Right ventricle myocardium inferior (tissue), 1 donor: ENCODE results near the gene ACTR1A. TPM values are rescaled to one million over a fixed set of nuclear protein-coding genes. Genes with fewer than 3 reads are reported as not detected.
"Not testable (repeated sequence)": the region's sequence is repeated elsewhere in the genome, so short reads cannot be mapped to it uniquely, and the experiment has no call there.

Experiments
- ATAC-seq: fragments of 200-7000 bp; cut with Tn5 transposase; one replicate; pipeline ENCODE4 v1.9.1; 2020; ENCODE audit warnings: mild to moderate bottlenecking, moderate library complexity
- DNase-seq: peaks from one replicate; pipeline ENCODE4 v3.0.0; 2021; ENCODE audit errors: missing footprints
- intact Hi-C: fragments of 100-400 bp; cut with DNase I; formaldehyde crosslinking; loops from one replicate; pipeline ENCODE4 v1.11.0; 2022
- long read RNA-seq: library from polyadenylated mRNA; unstranded; transcript quantifications from one replicate; pipeline ENCODE4 v2.0.0, GENCODE V29; 2021
- total RNA-seq: library from RNA; stranded (reverse); fragmentation: NEBNext Ultra II Directional; extraction: Animal tissue kit (Norgen Biotek cat#: 25700); gene quantifications from one replicate; pipeline ENCODE4 v1.2.1, GENCODE V29; 2021
- donor health status: DM: no; HTN: yes; CAD: no; lungs with severe emphysema.

The ACTR1A gene
- 101 TPM for total RNA-seq
- long read RNA-seq, transcript ACTR1A-201 (11 exons, 2,829 nt): major isoform, 90 of 110 reads
- long read RNA-seq, partial matches to known transcripts: 11 of 110 reads
- long read RNA-seq, other reads (novel, unspliced or antisense): 6 of 110 reads

DNA sequence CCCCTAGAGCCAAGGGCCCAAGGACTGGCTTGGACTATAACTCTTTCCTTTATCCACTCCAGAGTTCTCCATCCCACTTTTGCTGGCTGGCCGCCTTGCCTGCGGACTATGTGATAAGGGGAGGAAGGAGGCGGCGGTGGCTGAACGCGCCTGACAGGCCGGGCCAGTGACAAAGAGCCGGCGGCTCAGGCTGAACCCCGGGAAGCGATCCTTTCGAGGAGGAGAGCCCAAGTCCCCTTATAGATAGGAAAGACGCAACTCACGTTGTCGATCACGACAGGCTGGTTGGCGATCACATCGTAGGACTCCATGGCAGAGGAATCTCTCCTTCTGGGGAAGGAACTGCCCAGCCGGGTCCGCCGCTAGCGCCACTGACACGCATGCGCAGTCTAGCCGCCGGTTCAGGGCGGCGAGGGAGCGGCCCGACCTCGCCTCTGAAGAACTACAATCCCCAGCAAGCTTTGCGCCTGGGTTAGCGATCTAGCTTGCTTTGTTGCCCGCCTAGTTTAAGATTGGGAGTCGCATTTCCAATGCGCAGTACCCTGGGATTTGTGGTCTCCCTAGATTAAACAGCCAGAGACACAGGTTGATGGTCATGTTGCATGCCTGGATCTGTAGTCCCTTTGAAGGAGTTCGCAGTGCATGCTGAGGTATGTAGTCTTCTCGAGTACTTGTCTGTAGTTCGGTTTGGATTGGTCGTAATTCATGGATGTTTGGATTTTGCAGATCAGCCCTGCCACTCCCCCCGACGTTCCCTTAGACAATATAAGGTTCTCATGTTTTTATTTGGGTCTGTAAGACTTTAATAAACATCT is at the start of gene ACTR1A:
Gene ACTR1A (minus strand): TSS at position 376 of the 815 bp plus-strand sequence. CDS start 65 bp downstream, at position 311.
- peak; percentile 84 for ATAC-seq
- peak; percentile 97 for DNase-seq
- intact Hi-C loops: loop anchor here (2.0 to 5.0 kb wide), 5 partner anchors 40 to 140 kb away; partner anchors contain the start of gene NFKB2

DNA sequence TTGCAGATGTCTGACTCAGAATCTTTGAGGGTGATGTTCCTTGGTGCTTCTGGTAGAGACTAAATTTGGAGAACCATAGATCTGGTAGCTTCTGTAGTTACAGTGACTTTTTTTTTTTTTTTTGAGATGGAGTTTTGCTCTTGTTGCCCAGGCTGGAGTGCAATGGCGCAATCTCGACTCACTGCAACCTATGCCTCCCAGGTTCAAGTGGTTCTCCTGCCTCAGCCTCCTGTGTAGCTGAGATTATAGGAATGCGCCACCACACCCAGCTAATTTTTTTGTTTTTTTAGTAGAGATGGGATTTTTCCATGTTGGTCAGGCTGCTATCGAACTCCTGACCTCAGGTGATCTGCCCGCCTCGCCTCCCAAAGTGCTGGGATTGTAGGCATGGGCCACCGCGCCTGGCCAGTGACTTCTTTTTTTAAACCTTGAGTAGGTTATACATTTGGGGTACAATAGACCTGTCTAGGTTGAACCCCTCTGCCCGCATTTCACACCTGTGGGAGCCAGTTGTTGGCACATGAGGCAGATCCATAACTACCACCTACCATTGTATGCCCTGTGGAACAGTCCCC is 48.2 kb upstream of the ACTR1A start:
- DNase-seq (no peak), ATAC-seq (no peak)
- intact Hi-C loops: no loop called here

DNA sequence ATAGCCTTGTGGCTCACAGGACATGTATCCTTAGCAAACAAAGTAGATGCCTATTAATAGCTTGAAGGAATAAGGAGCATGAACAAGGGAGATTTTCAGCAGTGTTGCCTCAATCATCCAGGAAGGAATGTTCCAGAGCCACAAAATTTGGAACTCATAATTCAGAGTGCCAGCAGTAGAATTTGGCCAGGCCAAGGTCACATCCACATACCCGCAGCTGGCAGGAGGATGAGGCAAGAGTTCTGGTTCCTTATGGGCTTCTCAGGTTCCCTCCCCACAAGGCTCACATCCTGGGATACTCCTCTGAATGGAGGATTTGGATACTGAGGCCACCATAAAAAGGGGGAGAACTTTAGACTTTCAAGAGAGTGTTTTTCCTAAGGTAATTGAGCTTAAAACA is 47.0 kb upstream of the ACTR1A start:
- ATAC-seq (no peak), DNase-seq (no peak)
- intact Hi-C loops: no loop called here

DNA sequence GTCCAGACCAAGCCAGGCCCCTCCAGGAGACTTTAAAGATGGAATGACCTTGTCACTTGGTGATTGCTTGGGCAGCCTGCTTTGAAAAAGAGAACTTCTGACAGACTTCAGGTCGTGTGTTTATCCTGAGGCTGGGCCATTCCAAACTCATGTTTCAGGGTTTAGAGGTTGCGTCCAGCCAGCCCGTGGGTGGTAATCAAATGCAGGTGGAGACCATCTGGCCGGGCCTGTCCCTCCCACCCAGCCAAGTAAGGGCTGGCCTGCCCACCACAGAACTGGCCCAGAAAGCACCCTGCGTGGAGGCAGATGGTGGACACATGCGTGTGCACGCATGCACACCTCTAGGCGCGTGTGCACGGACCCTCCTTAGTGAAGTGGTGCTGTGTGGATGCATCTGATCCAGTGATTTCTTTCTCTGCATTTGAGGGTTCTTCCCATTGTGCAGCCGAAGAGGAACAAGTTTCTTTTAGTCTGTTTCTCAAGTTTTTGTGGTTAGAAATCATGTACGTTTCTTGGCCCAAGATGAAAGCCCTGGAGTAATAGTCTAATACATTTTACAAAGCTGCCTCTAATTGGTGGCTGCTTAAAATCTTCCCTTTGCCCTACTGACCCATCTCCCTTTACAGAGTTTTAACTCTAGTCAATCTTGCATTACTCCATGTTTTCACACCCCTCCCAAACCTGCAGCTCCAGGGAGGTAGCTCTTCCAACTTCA is 44.3 kb upstream of the ACTR1A start:
- no peak for DNase-seq
- intact Hi-C loops: no loop called here
- ATAC-seq: no peak

DNA sequence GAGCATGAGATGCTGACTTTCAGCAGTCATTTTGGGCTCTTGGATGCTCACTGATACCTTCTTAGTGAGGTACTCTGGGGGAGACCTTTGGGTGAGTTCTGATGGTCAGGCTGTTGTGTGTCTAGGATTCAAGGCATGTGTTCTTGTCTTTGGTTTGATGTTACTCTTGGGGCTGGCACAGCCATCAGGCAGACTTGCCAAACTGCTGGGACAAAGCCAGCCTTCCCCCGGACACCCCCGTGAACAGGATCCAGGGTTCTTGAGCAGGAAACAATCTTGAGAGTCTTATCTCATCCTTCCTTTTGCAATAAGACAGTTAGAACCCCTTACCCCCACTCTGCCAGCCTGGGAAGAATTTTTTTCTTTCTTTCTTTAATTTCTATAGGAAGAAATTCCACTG is 43.5 kb upstream of the ACTR1A start:
- intact Hi-C loops: no loop called here
- ATAC-seq (no peak), DNase-seq (no peak)

DNA sequence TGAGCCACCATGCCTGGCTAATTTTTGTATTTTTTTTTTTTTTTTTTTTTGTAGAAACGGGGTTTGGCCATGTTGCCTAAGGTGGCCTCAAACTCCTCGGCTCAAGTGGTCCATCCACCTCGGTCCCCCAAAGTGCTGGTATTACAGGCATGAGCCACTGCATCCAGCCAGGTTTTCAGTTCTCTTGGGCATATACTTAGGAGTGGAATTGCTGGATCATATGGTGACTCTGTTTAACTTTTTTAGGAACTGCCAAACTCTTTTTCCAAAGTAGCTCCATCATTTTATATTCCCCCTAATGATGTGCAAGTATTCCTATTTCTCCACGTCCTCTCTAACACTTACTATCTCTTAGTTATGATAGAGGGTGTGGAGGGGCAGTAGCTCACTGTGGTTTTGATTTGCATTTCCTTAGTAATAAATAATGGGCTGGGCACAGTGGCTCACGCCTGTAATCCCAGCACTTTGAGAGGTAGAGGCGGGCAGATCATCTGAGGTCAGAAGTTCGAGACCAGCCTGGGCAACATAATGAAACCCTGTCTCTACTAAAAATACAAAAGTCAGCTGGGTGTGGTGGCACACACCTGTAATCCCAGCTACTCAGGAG is 42.9 kb upstream of the ACTR1A start:
- ATAC-seq: no peak
- no peak for DNase-seq
- intact Hi-C loops: no loop called here

DNA sequence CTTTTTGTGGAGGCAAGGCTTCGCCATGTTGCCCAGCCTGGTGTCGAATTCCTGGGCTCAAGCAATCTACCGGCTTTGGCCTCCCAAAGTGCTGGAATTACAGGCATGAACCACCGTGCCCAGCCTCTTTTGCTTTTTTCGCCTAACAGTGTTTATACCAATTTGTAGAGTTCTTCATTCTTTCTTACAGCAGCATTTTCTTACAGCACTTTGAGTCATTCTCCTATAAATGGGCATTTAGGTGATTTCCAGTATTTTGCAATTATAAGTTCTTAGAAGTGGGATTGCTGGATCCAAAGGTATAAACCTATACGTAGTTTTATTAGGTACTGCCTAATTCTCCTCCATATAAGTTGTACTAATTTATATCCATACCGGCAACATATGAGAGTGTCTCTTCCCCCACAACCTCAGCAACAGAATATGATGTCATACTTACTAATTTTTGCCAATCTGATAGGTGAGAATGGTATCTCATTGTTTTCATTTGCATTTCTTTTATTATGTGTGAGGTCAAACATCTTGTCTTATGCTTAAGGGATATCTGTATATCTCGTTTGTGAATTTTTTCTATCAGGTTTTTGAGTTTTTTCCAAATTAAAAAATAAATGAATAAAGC is 40.4 kb upstream of the ACTR1A start:
- intact Hi-C loops: no loop called here
- DNase-seq (no peak), ATAC-seq (no peak)

DNA sequence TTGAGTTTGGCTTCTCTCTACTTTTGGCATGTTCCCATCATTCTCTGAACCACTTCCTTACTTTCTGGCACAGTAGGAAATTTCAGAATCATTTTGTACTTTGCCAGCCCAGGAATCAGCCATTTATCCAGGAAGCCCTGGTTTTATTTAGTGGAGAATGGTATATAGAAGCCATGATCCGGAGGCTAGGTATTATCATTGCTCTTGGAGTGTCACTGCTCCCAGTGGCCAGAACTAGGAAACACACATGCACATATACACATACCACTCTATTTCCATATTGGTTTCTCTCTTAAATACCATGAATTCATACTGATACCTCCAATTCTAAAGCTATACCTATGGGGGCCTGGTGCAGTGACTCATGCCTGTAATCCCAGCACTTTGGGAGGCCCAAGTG is 37.5 kb upstream of the ACTR1A start:
- ATAC-seq (no peak), DNase-seq (no peak)
- intact Hi-C loops: no loop called here

DNA sequence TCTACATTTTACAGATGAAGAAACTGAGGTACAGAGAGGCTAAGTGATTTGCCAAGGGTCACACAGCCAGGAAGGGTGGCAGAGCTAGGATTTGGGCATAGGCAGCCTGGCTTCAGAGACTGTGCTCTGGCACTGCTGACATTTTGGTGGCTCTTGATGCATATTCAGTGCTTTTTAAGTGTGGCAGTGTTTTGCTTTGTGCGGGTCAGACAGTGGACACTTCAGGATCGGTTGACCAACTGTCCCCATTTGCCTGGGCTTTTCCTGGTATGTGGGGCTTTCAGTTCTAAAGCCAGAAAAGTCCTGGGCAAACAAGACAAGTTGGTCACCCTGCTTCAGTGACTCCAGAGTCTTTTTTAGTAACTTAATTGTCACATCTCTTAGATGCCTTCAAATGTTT is 36.3 kb upstream of the ACTR1A start:
- no peak for DNase-seq

DNA sequence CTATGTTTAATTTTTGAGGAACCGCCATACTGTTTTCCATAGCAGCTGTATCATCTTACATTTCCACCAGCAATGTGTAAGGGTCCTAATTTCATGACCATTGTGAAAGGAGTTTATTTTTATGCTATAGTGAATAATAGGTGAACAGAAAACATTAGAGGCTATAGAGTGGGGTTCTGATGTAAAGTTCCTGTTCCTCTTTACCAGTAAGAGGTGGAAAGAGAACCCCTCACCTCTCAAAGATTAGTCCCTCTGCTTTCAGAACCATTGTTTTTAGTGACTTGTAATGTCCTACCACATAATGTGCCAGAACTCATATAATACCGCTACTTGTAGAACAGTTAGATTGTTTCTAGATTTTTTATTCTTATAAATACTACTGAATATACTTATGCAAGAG is 35.4 kb upstream of the ACTR1A start:
- DNase-seq: no peak
- no peak for ATAC-seq
- intact Hi-C loops: no loop called here

More for the DNA sequence above, 36.3 kb upstream of the ACTR1A start:
- intact Hi-C loops: no loop called here
- no peak for ATAC-seq

DNA sequence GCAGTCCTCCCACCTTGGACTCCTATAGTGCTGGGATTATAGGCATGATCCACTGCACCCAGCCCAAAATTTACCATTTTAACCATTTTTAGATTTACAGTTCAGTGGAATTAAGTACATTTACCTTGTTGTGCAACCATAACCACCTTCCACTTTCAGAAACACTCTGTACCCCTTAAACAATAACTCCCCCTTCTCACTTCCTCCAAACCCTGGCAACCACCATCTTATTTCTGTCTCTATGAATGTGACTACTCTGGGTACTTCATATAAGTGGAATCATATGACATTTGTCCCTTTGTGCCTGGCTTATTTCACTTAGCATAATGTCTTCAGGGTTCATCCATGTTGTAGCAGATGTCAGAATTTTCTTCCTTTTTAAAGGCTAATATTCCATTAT is 34.9 kb upstream of the ACTR1A start:
- intact Hi-C loops: no loop called here
- ATAC-seq (no peak), DNase-seq (no peak)

DNA sequence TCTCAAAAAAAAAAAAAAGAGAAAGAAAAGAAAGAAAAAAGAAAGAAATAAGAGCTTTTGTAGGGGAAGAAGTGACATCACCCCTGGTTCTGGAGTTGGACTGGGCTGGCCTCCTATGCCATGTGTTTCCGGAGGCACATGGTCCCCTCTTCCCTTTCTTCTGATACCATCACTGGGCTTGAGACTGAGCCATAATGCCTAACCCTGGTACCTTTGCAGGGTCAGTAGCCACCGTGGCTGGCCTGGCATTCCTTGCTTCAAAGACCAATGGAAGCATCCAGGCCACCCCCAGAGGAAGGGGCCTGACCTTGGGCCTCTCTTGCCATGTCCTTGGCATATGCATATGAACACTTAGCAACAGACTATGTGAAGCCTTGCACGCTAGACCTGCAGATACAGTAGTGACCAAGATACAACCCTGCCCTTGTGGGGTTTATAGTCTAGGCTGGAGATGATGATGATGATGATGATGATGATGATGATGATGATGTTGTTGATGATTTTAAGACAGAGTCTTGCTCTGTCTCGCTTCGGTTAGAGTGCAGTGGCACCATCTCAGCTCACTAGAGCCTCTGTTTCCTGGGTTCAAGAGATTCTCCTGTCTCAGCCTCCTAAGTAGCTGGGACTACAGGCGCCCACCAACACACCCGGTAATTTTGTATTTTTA is 33.1 kb upstream of the ACTR1A start:
- ATAC-seq: no peak
- intact Hi-C loops: no loop called here
- no peak for DNase-seq

DNA sequence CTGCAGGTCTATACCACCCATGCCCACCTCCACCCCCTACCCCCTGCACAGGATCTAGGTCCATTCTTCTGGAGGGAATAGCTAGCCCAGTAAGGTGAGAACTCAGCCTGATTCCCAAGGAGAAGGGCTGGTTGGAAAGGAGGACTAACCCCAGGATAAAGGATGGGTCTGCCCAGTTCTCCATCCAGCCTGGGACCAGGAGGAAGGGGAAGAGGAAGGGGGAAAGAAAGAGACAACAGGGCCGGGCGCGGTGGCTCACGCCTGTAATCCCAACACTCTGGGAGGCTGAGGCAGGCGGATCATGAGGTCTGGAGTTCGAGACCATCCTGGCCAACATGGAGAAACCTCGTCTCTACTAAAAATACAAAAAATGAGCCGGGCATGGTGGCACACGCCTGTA is 32.5 kb upstream of the ACTR1A start:
- ATAC-seq, intact Hi-C loops, DNase-seq: not testable (repeated sequence)

DNA sequence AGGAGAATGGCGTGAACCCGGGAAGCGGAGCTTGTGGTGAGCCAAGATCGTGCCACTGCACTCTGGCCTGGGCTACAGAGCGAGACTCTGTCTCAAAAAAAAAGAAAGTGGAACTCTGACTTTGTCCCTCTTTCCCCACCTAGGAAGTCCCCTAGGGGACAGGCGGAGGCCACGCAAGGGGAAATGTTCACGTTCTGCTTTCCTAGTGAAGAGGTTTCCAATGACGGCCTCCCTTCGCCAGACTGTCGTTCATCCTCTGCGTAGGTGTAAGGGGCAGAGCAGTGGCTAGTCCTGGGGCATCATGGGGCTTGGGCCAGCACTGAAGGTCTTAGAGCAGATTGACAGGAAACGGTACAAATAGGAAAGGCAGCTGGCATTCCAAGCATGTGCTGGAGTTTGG is 31.8 kb upstream of the ACTR1A start:
- intact Hi-C loops: no loop called here
- no peak for ATAC-seq
- no peak for DNase-seq

DNA sequence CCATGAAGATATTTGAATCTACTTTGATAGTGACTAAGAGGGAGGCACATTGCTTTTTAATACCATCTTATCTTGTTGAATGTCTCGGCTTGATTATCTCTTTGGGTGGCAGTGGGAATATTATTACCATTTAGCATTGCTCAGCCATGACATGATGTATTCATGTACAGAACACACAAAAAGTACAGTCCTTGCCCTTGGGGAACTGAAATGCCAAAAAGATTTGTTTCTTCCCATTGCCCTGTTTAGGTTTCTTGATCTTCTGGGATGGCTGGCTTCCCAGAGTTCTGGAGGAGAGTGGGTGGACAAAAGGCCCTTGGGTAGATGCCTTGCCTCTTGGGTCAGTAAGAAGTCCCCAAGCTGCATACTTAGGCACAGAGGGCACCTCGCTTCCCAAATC is 25.0 kb upstream of the ACTR1A start:
- DNase-seq: no peak
- intact Hi-C loops: no loop called here
- no peak for ATAC-seq

DNA sequence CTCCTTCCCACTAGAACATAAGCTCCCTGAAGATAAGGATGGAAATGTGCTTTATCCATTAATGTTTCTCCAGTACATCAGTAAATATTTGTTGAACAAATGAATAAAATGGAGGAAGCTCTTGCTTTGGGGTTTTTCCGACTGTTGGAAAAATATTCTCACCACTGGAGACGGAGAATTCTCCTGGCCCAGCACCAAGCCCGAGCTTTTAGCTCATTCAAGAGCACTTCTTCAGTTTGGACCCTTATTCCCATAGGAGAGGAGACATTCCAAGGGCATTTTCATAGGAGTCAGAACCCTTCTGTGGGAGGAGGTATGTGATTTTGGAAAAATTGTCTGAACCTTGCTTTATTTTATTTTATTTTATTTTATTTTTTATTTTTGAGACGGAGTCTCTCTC is 22.2 kb upstream of the ACTR1A start:
- ATAC-seq (no peak), DNase-seq (no peak)

DNA sequence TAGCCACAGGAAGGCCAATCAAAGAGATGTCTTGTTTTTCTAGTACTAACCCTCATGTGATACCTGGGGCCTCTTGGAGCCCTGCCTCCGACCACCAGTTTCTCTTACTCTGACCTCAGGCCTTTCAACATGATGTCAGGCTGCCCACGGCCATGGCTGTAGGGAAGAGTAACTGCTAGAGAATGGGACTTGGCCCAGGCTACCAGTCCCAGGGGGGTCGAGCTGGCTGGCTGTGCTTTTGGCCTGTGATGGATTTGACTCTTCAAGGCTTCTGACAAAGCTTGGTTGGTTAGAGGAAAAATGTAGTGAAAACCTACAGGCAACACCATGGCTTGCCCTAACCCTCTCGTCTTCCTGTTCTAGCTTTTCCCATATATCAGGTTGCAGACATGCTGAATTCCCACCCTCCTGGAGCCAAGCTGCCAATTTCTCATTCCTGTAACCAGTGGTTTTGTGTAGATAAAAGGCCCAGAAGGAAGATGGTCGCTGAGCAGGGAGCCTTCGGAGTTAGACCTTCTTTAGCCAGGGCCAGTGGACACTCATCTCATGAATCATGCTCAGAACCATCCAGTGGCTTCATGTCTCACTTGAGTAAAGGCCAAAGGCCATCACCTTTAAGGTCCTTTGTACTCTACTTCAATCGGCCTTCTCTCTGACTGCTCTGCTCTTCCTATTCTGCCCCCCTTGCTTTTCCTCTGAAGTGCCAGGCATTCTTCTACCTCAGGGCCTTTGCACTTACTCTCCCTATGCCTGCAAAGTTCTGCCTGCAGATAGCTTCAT is 20.9 kb upstream of the ACTR1A start:
- no peak for ATAC-seq
- no peak for DNase-seq
- intact Hi-C loops: no loop called here

More for the DNA sequence above, 22.2 kb upstream of the ACTR1A start:
- intact Hi-C loops: no loop called here

DNA sequence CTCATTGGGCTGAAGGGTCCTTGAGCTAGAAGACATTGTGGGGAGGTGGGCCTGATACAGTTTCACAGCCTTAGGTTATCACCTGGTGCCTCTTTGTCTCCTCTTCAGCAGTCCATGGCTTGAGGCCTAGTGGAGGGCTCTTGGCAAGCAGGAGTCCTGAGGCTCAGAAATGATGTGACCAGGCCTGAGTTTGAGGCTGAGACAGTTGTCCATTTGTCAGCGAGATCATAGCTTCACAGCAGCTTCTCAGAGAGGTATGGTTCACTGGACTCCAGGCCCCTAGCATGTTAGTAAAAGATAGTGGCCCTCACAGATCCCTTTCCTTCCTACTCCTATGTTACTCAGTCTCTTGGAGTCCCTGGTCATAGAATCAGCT is 20.4 kb upstream of the ACTR1A start:
- intact Hi-C loops: no loop called here
- no peak for DNase-seq
- no peak for ATAC-seq
